Hepatocyte (in vitro differentiated cells): ENCODE results near the gene PTPRD.

Source experiments
- EZH2 ChIP-seq: fragments of 200-600 bp; sonication (generic); IDR thresholded peaks from 2 replicates; pipeline ENCODE4 v1.6.1; 2016; ENCODE audit warnings: antibody characterized with exemption, mild to moderate bottlenecking, borderline replicate concordance
- TF ChIP-seq, protein P1 (sequence below): fragments of 200-600 bp; sonication (generic); IDR thresholded peaks from 2 replicates; pipeline ENCODE4 v1.5.1; 2016; ENCODE audit warnings: antibody characterized with exemption, mild to moderate bottlenecking; ENCODE audit not compliant: poor library complexity

DNA sequence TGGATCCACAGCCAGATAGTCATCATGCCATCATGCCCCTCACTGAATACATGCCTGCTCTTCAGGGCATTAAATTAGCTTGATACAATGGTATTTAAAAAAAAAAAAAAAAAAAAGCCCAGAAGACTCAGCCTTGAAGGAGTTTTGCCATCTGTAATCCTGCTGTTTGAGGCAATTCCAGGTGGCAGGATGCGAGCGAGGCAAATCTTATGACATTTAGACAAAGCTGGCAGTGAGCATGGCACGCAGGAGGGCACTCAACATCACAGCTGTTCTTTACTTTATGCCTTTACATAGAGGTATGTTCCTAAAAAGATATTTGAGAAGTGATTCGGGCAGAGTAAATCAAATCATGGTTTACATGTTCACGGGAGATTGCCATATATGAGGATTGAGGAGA lies 2121.2 kb downstream of the PTPRD start:
- TF ChIP-seq, protein P1, sequence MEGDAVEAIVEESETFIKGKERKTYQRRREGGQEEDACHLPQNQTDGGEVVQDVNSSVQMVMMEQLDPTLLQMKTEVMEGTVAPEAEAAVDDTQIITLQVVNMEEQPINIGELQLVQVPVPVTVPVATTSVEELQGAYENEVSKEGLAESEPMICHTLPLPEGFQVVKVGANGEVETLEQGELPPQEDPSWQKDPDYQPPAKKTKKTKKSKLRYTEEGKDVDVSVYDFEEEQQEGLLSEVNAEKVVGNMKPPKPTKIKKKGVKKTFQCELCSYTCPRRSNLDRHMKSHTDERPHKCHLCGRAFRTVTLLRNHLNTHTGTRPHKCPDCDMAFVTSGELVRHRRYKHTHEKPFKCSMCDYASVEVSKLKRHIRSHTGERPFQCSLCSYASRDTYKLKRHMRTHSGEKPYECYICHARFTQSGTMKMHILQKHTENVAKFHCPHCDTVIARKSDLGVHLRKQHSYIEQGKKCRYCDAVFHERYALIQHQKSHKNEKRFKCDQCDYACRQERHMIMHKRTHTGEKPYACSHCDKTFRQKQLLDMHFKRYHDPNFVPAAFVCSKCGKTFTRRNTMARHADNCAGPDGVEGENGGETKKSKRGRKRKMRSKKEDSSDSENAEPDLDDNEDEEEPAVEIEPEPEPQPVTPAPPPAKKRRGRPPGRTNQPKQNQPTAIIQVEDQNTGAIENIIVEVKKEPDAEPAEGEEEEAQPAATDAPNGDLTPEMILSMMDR = no peak
- TF ChIP-seq EZH2 = no peak
